AG08395 (cell line): Measurements from ENCODE around the gene PRM2.

Source experiments
- DNase-seq: peaks from one replicate; pipeline ENCODE4 v3.0.0; 2012; ENCODE audit warnings: mixed read lengths, low spot score

The PRM2 gene, protein sequence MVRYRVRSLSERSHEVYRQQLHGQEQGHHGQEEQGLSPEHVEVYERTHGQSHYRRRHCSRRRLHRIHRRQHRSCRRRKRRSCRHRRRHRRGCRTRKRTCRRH

DNA sequence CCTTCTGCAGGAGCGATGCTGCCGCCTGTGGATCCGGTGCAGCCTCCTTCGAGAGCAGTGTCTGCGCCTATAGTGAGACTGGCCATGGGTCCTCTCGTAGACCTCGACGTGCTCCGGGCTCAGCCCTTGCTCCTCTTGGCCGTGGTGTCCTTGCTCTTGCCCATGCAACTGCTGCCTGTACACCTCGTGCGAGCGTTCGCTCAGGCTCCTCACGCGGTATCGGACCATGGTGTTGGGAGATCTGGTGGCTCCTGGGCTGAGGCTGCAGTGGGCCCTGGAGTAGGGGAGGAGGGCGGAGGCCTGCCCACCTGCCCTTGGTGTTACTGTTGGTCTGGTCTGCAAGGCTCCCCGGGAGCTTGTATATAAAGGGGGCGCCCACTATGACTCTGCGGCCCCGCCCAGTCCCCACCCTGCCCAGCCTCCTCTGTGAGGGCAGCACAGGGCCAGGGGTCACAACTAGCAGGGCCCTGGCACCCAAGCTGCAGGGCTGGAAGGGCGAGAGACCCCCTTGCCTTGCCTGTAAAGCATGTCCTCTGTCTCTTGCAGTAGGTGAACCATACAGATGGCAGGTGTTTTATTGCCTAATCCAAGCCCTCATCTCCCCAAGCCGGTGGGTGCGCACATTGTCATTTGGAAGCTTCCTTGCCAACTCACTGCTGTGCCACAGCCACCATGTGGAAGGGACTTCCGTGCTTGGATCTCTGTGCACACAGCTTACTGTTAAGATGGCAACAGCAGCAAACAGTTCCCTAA is at the start of gene PRM2:
TSS of gene PRM2 (minus strand) at position 338 of the 753 bp plus-strand sequence. CDS start at position 228, 110 bp downstream.
- DNase-seq, result no peak

DNA sequence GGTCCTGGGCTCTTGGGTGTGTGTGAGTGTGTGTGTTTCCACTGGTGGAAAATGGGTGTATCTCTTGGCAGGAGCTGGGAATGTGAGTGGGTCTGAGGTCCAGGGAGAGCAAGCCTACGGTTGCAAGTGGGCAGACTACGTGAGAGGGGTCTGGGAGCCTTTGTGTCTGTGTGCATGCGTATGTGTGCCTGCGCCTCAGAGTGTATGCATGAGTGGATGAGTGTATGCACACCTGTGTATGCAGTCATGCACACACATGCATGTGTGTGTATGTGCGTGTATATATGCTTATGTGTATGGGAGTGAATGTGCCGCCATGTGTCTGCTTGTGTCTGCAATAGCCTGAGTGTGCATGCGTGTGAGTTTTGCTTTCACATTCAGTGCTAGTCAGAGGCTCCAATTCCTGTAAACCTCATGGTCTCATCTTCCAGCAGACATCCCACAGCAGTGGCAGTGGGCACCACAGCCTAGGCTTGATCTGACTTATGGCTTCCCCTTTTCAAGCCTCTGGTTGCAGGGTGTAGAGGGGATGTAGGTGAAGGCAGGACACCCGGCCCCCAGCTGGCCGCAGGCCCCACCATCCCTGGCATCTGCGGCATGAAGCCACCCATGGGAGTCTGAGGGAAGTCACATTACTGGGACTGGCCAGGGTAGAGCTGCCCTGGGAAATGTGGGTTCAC is 49.3 kb upstream of the PRM2 start:
- no peak for DNase-seq

DNA sequence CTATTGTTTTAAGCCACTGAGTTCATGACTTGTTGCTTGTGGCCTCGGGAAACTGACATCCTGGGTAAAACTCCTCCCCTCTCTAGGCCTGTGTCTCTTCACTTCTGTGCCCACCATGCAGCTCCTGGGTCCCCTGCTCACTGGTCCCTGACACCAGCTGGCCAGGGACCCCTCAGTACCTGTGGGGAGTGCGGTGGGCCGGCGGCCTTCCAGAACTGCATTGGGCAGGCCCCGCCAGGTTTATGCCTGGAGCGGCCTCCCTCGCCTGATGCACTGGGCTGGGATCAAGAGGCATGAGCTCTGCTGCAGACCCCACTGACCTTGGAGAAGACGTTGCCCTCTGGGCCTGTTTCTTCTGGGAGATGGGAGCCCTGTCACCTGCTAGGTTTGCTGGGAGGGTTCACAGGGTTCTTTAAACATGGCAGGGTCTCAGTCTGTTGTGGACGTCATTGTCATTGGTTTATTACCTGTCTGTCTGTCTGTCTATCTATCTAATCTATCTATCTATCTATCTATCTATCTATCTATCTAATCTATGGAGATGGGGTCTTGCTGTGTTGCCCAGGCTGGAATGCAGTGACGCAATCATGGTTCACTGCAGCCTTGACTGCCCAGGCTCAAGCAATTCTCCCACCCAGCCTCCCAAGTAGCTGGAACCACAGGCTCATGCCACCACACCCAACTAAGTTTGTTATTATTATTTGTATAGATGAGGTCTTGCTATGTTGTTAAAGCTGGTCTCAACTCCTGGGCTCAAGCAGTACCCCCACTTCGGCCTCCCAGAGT is 47.5 kb upstream of the PRM2 start:
- DNase-seq, result no peak

DNA sequence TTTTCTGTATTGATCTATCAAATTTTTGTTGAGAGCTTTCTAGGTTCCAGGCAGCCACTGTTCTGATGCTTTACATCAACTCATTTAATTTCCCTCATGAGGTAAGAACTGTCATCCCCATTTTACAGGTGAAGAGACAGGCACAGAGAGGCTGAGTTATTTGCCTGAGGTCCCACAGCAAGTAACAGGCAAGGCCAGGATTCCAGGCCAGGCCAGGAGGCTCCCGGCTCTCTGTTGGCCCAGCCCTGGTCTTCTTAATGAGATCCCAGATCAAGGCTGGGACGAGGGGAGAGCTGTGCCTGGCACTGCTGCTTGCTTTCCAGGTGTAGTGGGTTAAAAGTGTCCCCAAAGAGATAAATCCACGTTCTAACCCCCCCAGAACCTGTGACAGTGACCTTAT is 46.5 kb upstream of the PRM2 start:
- no peak for DNase-seq

DNA sequence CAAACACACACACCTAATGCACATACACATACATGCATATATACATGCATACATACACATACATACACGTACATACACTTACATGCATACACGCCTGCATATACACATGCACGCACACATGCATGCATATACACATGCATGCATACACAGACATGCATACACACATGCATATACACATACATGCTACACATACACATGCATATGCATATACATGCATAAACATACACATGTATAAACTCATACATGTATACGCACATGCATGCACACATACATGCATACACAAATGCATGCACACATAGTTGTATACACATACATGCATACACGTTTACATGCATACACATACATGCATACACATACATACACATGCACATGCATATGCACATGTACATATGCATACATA is 45.4 kb upstream of the PRM2 start:
- no peak for DNase-seq

DNA sequence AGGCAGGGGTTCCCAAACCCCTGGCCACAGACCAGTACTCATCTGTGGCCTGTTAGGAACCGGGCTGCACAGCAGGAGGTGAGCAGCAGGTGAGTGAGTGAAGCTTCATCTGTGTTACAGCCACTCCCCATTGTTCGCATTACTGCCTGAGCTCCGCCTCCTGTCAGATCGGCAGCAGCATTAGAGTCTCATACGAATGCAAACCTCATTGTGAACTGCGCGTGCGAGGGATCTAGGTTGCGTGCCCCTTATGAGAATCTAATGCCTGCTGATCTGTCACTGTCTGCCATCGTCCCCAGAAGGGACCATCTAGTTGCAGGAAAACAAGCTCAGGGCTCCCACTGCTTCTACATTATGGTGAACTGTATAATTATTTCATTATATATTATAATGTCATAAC is 43.9 kb upstream of the PRM2 start:
- DNase-seq, result no peak

DNA sequence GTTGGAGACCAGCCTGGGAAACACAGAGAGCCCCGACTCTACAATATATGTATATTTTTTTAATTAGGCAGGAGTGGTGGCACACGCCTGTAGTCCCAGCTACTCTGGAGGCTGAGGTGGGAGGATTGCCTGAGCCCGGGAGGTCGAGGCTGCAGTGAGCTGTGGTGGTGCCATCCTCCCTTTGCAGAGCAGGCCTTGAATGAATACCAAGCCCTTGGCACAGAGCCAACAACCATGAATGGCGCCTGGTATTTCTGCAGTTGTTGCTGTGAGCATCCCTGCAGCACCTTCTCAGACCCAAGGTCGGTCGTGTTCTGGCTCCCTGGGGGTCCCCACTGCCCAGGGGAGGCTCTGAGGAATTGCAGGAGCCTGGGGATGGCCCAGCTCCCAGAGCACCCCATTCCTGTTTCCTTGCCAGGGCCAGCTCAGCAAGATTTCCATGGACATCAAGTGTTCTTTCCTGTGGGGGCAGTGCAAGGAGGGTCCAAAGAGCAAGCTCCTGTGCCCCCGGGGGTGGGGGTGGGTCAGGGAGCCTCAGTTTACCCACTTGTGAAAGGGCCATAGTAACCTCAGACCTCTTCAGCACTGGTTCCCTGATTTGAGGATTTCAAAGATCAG is 43.4 kb upstream of the PRM2 start:
- DNase-seq, result no peak

DNA sequence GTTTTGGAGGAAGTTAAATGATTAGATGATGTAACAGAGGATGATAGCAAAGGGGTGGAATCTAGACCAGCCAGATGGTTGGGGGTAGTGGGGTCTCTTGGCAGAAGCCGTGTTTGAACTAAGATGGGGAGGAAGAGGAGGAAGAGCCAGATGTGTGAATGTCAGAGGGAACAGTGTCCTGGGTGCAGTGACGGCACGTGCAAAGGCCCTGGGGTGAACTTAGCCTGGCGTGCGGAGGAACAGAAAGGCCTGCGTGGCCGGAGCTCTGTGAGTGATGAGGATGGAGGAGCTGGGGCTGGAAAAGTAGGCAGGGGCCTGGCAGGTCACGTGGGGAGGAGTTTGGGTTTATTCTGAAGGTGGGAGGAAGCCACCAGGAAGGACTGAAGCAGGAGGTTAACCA is 42.5 kb upstream of the PRM2 start:
- DNase-seq, result no peak

DNA sequence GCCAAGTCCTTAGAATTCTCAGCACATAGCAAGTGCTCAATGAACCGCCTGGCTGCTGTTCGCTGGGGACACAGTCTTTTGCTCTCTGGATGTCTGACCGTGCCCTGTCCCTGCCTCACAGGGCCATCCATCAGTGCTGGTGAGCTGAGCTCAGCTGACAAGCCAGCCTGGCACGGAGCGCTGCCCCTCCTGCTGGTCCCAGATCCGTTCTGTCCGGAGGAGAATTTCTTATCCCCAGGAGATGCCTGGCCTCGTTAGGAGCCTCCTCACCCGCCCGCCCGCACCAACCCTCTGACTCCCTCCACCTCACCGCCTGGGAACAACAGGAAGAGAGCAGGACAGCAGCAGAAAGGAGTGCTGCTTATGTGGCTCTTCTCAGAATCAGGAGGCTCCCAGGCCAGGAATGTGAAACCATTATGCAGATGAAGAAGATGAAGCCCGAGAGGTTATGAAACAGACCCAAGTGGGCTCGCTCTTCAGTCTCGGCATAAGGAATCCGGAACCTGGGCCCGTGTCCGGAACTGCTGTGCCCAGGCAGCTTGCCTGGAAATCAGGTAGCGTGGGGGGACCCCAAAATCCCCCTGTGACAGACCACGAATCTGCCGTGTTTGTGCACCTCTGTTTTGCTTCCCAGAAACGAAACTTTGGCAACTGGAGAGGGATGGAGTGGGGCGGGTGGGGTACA is 40.2 kb upstream of the PRM2 start:
- no peak for DNase-seq

DNA sequence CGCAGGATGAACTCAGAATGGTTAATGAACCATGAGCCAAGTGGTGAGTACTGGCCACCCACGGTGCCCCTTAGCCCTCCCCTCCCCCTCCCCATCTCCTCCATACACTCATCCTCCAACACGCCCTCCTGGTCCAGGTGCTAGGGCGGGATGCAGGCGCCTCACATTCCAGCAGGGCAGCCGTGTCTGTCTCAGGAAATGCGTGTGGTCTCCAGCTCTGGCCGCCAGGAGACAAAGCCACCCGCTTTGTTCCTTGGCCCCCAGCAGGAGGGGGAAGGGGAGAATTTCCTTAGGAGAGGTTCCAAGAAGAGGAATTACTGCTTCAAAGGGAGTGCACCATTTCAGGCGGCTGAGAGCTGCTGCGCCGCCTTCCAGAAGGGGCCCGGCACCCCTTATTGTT is 39.2 kb upstream of the PRM2 start:
- DNase-seq, result no peak

DNA sequence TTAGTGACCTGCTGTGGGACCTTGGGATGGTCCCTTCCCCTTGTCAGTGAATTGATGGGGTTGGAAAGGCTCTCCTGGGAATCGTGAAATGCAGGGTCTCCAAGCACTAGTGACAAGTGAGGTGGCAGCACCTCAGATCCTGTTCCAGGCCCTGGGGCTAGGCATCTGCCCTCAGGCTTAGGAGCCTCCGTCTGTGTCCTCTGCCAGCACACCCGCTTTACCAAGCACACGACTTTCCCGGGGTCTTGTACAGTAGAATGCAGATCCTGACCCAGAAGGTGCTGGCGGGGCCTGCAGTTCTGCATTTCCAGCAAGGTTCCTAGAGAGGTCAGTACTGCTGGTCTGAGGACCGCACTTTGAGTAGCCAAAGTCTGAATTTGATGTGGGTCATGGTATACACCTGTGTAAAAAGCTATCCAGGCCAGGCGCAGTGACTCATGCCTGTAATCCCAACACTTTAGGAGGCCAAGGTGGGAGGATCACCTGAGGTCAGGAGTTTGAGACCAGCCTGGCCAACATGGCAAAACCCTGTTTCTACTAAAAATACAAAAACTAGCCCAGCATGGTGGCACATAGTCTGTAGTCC is 38.1 kb upstream of the PRM2 start:
- DNase-seq, result no peak

DNA sequence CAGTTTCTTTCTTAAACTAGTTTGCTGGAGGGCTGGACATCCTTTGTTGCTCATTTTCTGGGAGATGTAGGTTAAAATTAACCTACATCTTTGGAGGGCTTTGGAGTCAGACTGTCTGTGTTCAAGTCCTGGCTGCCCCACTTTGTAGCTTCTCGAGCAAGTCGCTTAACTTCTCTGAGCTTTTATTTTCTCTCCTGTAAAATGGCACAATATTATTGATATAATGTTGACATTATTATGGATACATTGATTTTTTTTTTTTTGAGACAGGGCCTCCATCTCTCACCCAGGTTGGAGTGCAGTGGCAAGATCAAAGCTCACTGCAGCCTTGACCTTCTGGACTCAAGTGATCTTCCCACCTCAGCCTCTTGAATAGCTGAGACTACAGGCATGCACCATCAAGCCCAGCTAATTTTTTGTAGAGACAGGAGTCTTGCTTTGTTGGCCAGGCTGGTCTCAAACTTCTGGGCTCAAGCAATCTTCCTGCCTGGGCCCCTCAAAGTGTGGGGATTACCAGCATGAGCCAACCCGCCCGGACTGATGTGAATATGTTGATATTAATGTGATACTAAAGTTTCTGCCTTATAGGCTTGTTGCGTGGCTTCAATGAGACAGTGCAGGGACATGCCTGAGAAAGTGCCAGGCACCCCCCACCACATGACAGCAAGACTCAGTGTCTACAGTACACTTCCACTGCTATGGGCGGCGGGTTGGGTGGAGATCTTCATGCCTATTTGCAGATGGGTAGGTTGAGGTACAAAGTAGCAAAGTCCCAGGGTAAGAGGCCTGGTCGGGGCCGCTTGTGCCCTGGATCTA is 37.4 kb upstream of the PRM2 start:
- no peak for DNase-seq

DNA sequence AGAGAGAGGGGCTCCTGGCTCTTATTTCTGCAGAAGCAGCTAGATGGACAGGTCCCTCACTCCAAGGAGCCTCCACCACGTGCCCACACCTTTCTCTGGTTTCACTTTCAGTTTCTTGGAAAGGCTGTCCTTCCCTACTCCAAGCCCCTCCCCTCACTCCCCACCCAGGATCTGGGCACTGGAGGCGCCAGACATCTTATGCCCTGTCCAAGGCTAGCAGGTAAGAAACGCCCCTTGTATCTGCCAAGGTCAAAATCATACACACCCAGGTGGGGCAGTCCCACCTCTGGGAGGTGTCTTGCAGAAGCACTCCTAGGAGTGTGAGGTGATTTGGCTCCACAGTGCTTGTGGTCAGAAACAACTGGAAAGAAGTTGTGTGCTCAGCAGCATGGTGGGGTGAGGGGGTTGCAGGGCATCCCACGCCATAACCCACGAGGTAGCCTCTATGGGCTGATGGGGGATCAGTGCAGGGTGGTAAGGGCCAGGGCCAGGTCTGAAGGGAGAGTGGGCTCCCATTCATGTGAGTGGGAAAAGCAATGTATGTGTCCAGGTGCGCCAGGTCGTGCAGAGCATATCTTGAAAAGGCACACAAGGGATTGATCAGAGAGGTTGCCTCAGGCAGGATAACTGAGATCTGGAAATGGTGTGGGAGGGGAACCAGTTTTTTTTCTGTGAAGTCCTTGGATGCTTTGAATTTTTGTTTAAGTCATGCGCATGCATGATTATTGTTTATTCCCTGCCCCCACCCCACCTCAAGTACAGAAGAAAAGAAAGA is 36.6 kb upstream of the PRM2 start:
- DNase-seq, result peak; percentile 40

DNA sequence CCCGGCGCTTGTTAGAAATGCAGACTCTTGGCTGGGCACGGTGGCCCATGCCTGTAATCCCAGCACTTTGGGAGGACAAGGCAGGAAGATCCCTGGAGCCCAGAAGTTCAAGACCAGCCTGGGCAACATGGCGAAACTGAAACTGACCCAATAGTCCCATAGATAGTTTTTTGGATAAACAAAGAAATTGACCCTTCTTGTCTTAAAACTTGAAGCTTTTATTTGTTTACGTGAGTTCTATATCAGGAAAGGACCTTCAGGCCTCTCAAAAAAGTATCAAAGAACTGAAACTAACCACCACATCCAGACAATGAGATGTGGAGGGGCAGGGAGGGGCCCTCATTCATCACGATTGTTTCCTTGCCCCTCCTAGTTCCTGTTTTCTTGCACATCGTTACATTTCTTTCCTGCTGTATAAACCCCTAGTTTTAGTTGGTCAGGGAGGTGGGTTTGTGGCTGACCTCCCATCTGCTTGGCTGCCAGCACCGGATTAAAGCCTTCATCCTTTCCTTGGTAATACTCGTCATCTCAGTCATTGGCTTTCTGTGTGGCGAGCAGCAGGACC is 34.8 kb upstream of the PRM2 start:
- no peak for DNase-seq

DNA sequence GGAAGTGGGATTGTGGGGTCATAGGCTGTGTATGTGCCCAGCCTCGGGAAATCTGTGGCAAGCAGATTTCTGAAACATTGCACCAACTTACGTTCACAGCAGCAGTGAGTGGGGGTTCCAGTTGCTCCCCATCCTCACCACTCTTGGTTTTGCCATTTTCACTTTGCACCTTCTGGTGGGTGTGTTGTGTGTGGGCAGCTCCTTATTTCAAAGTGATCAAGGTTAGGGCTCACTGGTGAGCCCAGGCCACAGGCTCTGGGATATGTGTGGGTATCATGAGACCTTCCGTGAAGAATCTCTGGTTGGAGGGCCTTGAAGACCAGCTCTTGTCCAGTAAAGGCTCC is 34.3 kb upstream of the PRM2 start:
- DNase-seq, result no peak

DNA sequence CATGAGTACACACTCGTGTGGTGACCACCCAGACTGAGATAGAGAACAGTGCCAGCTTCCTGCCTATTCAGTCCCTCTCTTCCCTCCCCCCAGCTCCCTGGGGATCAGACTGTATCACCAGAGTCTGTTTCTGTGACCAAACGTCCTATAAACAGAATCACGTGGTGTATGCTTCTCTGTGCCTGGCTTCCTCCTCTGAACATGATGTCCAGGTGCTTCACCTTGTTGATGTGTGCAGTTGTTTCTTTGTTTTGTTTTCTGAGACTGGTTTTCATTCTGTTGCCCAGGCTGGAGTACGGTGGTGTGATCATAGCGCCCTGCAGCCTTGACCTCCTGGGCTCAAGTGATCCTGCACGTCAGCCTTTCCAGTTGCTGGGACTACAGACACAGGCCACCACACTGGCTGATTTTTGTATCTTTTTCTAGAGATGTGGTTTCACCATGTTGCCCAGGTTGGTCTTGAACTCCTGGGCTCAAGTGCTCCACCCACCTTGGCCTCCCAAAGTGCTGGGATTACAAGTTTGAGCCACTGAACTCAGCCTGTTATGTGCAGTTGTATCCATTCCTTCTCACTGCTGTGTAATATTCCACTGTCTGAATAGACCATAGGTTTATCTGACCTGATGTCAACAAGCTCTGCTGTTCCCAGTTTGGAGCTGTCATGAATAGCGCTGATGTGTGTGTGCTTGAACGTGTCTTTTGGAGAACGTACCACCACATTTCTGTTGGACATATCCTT is 33.8 kb upstream of the PRM2 start:
- DNase-seq, result no peak

DNA sequence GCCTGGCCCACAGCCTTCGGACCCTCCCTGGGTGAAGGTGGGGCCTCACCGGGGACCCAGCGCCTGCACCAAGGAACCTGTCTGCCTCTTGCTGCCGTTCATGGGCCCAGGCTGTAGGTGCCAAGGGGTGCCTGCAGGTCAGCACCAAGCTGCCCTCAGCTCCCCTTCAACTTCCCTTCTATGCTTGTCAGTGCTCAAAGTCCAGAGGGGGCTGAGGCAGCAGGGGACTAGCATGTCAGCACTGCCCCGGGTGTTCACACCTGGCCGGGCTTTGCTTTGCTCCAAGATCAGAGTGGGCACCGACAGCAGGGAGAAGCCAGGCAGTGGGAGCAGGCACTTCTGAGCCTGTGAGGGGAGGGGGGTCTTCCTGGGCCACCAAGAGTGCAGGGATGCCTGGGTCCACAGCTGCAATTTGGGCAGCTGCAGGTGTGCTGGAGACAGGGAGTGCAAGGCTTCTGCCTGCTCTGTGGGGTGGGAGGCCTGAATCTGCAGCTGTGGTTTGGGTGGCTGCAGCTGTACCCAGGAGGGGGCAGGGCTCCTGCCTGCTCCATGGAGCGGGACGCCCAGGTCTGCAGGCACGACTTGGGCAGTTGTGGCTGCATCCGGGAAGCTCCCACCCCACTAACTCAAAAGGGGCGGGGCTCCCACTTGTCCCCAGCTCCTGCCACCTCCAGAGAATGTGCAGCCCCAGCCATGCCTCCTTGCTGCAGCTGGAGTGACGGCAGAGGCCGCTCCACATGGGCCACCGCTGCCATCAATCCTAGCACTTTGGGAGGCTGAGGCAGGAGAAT is 32.4 kb upstream of the PRM2 start:
- DNase-seq, result no peak
